H1 (cell line): ENCODE measurements around the gene FAM241B.

Experiments
- CHD1 ChIP-seq: IDR thresholded peaks from 2 replicates; pipeline ENCODE4 v1.6.1; 2012; ENCODE audit warnings: low read depth, low read length, improper control_type of control experiment
- CTCF ChIP-seq, 3 experiments: IDR thresholded peaks; 1 replicate in 2 of 3; 2 replicates in 1 of 3; pipeline versions ENCODE4 v1.5.1 to v1.6.1; 2011; ENCODE audit warnings: low read length in 3 of 3, mild to moderate bottlenecking in 3 of 3, inconsistent platforms in 2 of 3, low read depth in 1 of 3, moderate library complexity in 1 of 3; ENCODE audit not compliant: insufficient read depth in 1 of 3; ENCODE audit errors: control extremely low read depth in 1 of 3
- POLR2AphosphoS5 ChIP-seq: IDR thresholded peaks from 2 replicates; pipeline ENCODE4 v1.6.1; 2011; ENCODE audit warnings: low read depth, low read length

GRCh38 chr10:69661414-69662172 is 31.5 kb downstream of the FAM241B start:
- TF ChIP-seq POLR2AphosphoS5 (no peak), CHD1 (no peak), CTCF (IDR thresholded peaks at IDR 0.05; ENCODE audit: control extremely low read depth in 1 of 3, insufficient read depth in 1 of 3, low read depth in 1 of 3, low read length in 3 of 3) (no peak)
